Stimulated activated effector memory CD8-positive, alpha-beta T cell treated with anti-CD3 and anti-CD28 coated beads, Interleukin-12 subunit alpha, Interleukin-12 subunit beta, amount 100 ng/mL, for 72 hours (primary cell): ENCODE measurements around the gene NR2F2.

ENCODE experiments used
- ATAC-seq: fragments of 150-1000 bp; cut with Tn5 transposase; 2 replicates; pipeline ENCODE4 v1.10.0; 2021
- DNase-seq, 2 donors: peaks; one replicate each; pipeline ENCODE4 v3.0.0; 2021 to 2022; ENCODE audit warnings: low spot score in 2 of 2
- H3K27ac Mint-ChIP-seq: one replicate; pipeline ENCODE4 v1.8.0; 2022; ENCODE audit warnings: mild to moderate bottlenecking, mixed read lengths
- H3K36me3 Mint-ChIP-seq: one replicate; pipeline ENCODE4 v1.8.0; 2022; ENCODE audit warnings: mild to moderate bottlenecking, mixed read lengths
- H3K4me1 Mint-ChIP-seq: one replicate; pipeline ENCODE4 v1.8.0; 2022; ENCODE audit warnings: mixed read lengths
- H3K4me3 Mint-ChIP-seq: one replicate; pipeline ENCODE4 v1.8.0; 2022; ENCODE audit warnings: mild to moderate bottlenecking, mixed read lengths
- H3K9me3 Mint-ChIP-seq: one replicate; pipeline ENCODE4 v1.8.0; 2022; ENCODE audit warnings: mixed read lengths

The NR2F2 gene

DNA sequence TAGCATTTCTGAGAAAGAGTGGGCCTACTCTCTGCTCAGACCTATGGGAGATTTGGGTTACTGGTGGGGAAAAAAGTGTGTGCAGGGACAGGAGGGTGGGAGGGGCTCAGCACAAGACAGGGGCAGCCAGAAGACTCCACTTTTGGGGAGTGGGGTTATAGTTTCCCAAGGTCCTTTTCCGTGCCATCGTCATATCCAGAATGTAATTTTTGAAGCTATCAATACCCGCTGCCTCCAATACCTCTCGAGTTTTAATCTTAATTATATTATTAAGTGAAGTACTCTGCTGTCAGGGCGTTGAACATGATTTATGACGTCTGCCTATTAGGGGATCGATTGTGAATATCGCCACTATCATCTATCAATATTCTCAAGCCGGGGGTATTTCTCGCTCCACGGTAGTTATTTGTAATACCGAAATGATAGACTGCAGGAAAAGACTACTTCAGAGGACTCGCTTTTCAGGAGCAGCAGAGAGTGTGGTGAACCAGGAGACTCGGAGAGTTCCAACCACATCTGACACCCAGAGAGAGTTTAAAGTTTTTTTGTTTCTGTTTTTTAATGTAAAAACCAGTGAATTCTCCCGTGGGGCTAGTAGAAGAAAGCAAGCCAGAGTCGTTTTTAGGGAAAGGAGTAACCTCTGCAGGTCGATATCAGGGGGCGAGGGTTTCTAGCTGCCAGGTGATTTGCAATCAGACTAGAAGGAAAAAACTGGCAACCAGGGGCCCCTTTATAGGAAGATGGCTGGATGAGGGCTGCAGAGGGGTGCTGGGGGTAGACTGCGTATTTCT, 20.6 kb downstream of the NR2F2 start:
- no peak overlapping the region for H3K4me3 Mint-ChIP-seq
- no peak overlapping the region for H3K27ac Mint-ChIP-seq
- ATAC-seq (no peak), DNase-seq (no peak)
- peaks cover 5% of the 10 kb centered on the region for H3K4me1 Mint-ChIP-seq
- H3K9me3 Mint-ChIP-seq: no peaks in the 10 kb centered on the region
- no peaks in the 10 kb centered on the region for H3K36me3 Mint-ChIP-seq

DNA sequence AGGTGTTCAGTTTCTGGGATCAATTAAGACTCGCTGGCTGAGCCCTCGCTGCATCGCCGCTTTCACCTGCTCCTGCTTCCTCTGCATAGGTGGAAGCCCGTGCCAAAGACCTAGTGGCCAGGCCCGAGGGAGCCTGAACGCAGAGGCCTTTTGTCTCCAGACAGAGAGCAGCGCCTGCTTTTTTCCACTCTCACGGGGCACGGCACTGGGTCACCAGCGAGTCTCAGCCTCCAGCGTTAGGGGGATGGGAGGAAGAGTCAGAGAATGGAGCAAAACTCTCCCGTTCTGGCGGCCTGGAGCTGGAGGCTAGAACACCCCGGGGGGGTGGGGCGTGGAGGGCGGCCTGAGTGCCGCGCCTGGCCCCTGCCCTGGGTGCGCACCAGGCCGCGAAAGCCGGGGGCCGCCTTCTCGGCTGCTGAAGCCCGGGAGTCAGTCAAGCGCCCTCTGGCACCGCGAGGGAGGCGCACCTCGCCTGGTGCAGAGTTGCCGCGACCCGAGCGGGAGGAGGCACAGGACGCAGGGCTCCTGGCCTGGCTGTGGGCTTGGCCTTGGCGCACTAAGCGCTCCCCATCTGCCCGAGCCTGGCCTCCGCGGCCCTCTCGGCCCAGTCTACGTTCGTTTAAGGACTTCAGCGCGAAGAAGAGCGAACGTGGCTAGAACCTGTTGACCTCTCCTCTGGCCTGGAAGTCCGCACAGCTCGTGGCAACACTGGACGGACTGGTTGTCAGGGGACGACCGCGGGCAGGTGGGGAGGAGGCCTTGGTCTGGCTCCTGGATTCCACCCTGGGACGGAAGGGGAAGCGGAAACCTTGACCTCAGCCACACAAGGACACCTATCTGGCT, 21.5 kb downstream of the NR2F2 start:
- no peaks in the 10 kb centered on the region for H3K9me3 Mint-ChIP-seq
- no peak for ATAC-seq
- no peak overlapping the region for H3K4me3 Mint-ChIP-seq
- DNase-seq: no peak
- H3K36me3 Mint-ChIP-seq: no peaks in the 10 kb centered on the region
- H3K27ac Mint-ChIP-seq: no peak overlapping the region
- peaks cover 13% of the 10 kb centered on the region for H3K4me1 Mint-ChIP-seq

DNA sequence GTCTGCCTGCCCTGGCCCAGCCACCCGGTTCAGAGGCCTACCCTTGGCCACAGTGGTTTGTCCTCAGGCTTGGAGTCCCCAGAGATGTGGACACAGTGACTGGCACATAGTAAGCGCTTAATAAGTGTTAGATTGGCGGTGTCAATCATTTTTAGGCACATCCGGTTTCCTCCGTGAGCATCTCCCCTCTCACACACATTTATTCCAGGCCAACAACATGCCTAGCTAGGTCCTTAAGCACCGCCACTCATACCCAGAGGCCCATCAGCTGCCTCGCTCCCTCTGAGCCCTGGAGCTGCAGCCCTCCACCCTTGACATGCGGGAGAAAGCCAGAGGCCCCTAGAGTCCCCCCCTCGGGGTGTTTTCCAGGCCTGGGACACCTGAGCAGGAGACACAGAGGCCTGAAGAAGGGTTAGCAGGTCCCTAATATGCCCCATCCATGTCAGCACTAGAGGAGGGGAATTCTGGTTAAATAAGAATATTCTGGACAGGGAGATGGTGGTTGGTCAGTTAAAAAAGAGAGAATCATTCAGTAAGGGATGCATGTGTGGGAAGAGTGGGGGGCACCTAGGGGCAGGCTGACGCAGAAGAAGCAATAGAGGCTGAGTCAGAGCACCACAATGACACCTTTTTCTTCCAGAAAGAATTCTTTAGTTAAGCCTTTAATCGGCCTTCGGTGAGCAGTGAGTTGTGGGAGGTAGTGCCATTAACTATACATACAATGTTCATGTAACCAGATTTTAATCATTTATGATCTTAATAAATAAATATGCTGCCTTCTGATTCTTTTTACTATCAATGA, 22.3 kb downstream of the NR2F2 start:
- Mint-ChIP-seq H3K9me3 (no peaks in the 10 kb centered on the region), H3K4me1 (peaks cover 20% of the 10 kb centered on the region), H3K36me3 (no peaks in the 10 kb centered on the region), H3K27ac (no peak overlapping the region), H3K4me3 (no peak overlapping the region)
- no peak for DNase-seq
- ATAC-seq: no peak

DNA sequence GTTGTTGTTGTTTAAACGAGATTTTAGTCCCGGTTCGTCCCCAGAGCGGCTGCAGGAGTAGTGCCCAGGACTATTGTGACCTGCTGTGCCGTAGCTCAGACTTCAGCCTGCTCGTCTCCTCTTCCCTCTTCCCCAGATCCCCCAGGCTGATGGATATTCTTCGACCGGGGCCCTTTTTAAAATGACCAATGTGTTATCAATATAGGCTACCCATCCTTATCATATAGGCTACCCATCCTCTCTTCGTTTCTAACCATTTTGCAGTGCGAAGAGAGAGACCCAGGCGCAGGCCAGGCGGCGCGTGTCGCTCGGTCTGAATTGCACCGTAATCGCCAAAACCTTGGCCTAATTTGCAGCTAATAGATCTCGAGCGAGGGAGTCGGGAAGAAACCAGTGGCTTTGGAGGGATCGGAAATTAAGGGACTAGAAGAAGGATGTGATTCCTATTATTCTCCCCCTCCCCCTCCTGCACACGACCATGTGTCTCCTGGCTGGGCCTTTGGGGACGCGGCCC, 23.0 kb downstream of the NR2F2 start:
- Mint-ChIP-seq H3K9me3 (no peaks in the 10 kb centered on the region), H3K4me3 (no peak overlapping the region), H3K27ac (no peak overlapping the region), H3K36me3 (no peaks in the 10 kb centered on the region), H3K4me1 (peaks cover 26% of the 10 kb centered on the region)
- DNase-seq (no peak), ATAC-seq (no peak)

DNA sequence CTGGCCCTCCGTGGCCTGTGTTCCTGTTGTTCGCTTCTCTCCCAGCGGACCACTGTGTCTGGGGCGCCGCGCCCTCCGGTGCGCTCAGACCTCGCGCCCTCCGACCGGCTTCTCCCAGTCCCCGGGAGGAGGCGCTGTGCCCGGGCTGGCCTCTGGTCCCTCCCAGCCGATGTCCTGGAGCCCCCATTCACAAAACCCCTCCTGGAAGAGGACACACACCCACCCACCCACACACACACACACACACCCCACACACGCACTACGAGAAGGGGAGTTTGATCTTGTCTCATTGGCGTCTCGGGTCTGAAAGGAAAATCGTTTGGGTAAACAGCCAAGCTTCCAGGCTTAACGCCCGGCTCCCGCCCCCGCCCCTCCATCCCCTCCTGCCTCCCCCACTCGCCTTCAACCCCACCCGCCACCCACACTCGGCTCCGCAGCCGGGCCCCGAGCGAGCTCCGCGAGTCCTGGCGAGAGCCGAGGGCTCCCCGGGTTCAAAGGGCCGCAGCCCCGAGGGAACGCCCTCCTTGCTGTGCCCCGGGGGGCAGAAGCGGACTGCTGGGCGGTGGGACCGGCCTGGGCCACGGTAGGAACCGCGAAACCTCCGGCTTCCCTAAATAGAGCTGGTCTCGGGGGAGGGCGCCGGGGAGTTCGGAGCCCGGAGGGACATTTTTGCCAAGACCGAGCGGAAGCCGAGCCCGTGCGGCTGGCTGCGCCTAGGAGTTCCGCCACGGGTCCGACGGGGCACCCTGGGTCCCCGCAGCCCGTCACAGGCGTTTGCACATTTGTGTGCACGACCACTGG, 23.6 kb downstream of the NR2F2 start:
- H3K27ac Mint-ChIP-seq: no peak overlapping the region
- DNase-seq (no peak), ATAC-seq (no peak)
- H3K36me3 Mint-ChIP-seq: no peaks in the 10 kb centered on the region
- H3K4me3 Mint-ChIP-seq: no peak overlapping the region
- peaks cover 26% of the 10 kb centered on the region for H3K4me1 Mint-ChIP-seq
- no peaks in the 10 kb centered on the region for H3K9me3 Mint-ChIP-seq

DNA sequence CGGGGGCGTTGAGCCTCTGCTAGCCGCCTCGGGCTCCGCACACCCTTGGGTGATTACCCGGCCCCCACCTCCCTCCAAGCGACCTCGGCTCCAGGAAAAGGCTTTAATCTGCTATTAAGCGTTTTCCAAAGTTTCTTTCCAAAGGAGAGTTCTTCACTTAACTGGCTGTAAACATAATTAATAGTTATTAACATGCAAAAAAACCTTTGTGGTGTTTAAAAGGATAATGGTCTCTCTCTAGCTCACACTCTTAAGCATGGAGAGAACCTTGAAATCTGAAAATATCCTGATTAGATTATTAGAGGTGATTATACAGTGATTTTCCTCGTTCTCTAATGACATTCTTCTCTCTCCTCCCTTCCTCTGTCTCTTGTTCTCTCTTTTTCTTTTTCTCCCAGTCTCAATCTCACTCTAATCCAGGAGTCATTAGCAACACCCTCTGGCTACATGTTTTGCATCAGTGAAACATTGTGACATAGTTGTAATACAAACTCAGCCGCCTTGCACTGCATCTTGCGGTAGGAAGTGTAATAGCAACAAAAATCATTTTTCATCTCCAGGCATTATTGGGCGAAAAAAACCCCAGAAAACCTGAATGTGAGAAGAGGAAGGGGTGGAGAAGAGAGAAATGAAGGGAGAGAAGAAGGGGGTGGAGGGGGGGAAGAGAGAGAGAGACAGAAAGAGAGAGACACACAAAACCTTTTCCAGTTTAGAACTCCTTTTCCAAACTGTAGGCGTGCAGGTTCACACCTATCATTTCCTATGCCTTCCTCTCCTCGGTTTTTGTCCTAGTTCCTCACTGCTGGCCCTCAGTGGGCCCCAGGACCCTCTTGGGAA, 24.4 kb downstream of the NR2F2 start:
- no peak overlapping the region for H3K27ac Mint-ChIP-seq
- H3K4me1 Mint-ChIP-seq: peaks cover 26% of the 10 kb centered on the region
- no peaks in the 10 kb centered on the region for H3K9me3 Mint-ChIP-seq
- H3K4me3 Mint-ChIP-seq: no peak overlapping the region
- DNase-seq (no peak), ATAC-seq (no peak)
- no peaks in the 10 kb centered on the region for H3K36me3 Mint-ChIP-seq

DNA sequence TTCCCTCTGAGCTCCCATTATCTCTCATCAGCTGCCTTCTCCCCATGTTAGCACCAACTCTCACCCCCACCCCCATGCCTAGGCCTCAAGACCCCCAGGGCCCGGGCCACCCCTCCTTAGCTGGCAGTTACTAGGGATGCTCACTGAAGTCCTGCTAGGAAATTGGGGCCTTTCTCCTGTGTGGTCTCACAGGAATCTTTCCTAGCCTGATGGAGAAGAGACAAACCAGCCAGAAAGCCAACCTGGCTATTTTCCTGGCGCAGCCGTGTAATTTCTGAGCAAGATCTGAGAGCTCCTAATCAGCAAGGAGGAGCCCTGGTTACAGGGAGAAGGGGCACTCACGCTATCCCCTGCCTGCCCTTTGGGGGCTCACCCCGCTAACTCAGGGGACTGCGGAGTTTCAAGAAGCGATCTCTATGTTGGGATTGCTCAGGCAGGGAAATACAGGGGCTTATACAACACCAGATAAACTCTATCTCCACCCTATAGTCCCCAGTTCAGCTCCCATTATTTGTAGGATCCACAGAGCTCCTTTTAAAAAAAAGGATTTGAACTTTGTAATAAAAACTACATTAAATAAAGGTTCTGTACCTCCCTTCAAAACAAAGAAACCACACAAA, 25.2 kb downstream of the NR2F2 start:
- Mint-ChIP-seq H3K4me1 (peaks cover 26% of the 10 kb centered on the region), H3K9me3 (no peaks in the 10 kb centered on the region), H3K36me3 (no peaks in the 10 kb centered on the region), H3K4me3 (no peak overlapping the region), H3K27ac (no peak overlapping the region)
- ATAC-seq (no peak), DNase-seq (no peak)

DNA sequence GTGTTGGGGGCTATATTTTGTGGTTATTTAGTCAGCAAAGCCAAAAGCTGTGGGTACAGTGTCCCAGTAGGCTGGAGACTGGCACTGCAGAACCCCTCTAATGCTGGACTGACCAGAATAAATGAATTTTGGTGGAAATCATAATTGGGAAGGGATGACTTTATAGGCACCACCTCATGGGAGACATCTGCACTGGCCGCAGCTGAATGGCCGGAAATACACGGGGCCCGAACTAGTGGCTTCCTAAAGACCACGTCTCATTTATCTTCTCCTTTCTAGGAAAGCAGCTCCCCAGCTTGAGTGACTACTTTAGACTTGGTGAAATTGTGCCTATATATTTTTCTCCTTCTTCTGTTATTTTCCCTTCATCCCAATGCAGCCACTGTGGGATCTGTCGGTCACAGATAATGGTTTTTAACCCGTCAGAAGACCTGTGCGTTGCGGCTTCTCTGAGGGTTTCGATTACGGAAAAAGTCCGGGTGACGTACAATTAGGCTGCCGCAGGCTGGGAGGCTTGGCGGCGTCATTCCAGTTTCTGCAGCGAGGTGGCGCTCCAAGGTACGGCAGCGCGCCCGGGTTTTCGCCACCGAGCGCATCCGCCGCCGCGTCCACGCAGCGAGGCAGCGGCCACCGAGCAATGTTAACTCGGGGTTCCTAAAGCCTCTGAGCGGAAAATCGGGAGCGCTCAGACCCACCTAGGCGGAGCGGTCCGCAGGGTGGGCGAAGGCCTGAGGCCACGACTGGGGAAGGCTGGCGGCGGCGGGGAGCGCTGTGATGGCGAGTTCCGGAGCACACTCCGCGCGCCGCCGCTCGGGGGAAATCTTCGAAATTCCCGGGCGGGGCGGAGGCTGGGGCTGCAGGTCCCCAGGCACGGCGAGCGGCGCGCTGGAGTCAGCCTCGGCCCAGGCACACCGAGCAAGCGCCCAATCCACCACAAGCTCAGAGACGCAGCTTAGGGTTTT, 26.3 kb downstream of the NR2F2 start:
- Mint-ChIP-seq H3K4me3 (peak overlapping the region; percentile 69), H3K27ac (no peak overlapping the region), H3K9me3 (no peaks in the 10 kb centered on the region), H3K36me3 (no peaks in the 10 kb centered on the region), H3K4me1 (peaks cover 20% of the 10 kb centered on the region)
- DNase-seq (peak; percentile 62 to 89), ATAC-seq (peak; percentile 64)

DNA sequence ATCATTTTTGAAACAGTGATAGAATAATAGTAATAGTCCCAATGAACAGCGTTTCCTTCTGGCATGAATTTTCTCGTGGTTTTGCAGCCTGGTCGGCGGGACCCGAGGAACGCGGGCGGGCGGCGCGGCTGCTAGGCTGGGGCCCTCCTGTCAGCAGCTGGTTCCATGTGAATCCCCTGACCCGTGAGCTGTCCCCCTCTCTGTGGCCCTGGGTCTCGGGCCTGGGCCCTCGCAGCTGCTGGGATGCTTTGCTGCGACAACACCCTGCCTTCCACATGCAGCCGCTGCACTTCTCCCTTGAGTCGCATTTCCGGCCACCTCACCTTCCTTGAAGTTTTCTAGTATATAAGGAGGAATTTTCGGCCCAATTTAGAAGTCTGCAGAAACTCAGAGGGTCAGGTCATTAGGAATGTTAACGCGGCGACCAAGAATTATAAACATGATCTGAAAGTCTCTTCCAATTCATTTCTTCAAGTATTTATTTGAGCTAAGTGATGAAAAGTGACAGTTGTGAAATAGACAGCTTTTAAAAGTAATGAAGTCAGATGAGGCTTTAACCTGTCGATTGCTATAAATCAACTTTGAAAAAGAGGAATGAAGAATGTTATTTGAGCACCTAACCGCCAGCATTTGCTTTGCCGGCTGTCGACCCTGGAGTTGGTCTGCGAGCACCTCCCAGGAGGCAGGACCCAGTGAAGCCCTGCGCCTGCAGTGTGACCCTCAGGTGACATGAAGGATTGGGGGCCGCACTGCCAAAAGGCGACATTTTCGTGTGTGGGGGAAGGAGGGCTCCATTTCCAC, 27.7 kb downstream of the NR2F2 start:
- DNase-seq (no peak), ATAC-seq (no peak)
- H3K27ac Mint-ChIP-seq: no peak overlapping the region
- peaks cover 20% of the 10 kb centered on the region for H3K4me1 Mint-ChIP-seq
- no peaks in the 10 kb centered on the region for H3K36me3 Mint-ChIP-seq
- peak overlapping the region; percentile 69 for H3K4me3 Mint-ChIP-seq
- no peaks in the 10 kb centered on the region for H3K9me3 Mint-ChIP-seq

DNA sequence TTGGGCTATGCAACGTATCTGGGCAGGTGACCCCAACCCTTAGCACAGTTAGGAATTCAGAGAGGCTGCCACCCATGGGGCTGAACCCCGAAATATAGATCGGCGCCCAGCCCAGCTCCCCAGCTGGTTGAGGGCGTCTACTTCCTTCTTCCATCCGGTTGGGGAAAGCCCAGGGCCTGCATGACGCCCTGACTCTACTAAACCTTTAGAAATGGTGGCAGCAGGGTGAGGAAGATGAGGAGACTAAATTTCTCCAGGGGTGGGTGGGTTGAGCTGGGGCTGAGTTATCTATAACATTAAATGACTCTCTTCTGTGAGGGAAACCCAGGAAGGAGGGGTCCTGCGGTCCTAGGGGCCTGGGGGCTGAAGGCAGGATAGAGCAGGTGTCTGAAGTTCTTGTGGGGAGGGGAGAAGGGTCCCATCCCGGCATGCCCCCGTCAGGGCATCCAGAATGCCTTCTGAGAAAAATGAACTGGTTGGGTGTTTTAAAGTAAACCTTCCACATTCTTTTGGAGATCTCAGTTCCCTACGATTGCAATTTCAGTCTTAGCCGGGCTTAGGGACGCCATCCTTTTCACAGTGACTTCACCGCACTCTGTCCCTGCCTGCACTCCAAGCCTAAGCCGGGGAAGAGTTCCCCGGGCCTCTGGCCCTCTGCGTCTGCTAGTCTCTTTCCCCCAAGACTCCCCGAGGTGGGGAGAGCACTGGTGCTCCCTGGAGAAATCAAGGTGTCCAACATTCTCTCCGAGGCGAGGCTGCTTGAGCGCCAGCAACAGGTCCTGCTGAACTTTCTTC, 28.5 kb downstream of the NR2F2 start:
- peaks cover 20% of the 10 kb centered on the region for H3K4me1 Mint-ChIP-seq
- H3K27ac Mint-ChIP-seq: no peak overlapping the region
- DNase-seq (no peak), ATAC-seq (no peak)
- no peaks in the 10 kb centered on the region for H3K9me3 Mint-ChIP-seq
- no peaks in the 10 kb centered on the region for H3K36me3 Mint-ChIP-seq
- H3K4me3 Mint-ChIP-seq: no peak overlapping the region

DNA sequence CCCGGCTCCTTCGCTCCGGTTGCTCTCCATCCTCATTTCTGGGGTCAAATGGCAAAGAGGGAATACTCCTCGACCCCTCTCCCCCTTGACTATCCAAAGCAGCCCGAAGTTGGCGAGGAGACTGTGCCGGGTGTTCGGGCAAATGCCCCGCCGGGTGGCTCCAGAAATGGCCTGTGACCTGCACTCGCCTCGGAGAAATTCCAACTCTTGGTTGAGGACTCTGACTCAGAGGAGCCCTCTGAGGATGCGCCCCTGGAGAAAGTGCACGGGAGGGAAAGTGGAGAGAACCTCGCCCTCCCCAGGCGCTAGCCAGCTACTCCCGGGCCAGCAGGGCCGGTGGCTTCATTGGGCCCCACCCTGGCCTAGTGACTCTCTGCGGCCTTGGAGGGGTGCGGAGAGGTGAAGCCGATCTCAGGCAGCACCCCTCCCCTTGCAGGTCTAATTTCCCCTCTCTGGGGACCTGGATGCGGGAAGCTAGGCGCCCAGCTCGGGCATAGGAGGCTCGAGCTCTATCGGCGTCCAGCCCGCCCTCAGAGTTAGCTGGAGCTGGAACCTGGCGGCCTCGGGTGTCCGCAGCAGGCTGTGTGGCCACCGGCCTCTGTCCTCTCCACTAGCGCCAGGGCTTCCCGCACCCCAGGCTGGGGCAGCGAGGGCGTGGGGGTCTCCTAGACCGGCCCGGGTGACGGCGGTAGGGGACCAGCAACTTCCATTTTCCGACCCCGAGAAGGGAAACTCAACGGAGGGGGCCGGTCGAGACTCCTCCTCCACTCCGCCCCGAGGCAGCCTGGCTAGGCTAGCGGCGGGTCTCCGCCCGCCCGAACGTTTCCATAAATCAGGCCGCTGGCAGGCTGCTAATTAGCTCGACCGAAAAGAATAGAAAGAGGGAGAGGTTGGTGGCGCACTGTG, 29.4 kb downstream of the NR2F2 start:
- no peak for DNase-seq

More for the DNA sequence above, 29.4 kb downstream of the NR2F2 start:
- Mint-ChIP-seq H3K4me1 (peaks cover 20% of the 10 kb centered on the region), H3K27ac (no peak overlapping the region), H3K36me3 (no peaks in the 10 kb centered on the region), H3K4me3 (no peak overlapping the region), H3K9me3 (no peaks in the 10 kb centered on the region)
- ATAC-seq: no peak
